ENCODE results near the gene SIX2.

The SIX2 gene

GRCh38 chr2:44964752-44965236 is 44.5 kb downstream of the SIX2 start:
- no peak for DNase-seq

DNA sequence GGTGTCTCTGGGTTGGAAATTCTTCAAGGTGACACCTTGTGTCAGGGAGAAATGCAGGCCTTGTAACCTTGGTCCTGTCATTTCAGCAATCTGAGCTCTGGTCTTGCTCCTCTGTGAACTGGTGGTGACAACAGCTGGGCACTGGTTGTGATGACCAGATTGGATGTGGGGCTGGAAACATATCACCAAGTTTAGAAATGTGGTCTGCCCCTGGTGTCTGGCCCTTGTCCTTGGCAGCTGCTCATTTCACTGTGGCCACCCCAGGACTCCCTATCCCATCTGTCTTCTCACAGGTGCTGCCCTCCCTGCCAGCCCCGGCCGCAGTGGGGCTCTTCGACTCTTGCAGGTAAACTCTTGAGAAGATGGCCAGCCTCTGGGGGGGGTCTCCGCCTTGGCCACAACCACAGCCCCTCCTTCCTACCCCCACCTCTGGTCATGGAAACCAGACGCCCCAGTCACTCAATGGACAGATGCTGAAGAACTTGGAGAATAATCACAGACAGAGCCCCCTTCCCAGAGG is 47.0 kb downstream of the SIX2 start:
- no peak for DNase-seq

DNA sequence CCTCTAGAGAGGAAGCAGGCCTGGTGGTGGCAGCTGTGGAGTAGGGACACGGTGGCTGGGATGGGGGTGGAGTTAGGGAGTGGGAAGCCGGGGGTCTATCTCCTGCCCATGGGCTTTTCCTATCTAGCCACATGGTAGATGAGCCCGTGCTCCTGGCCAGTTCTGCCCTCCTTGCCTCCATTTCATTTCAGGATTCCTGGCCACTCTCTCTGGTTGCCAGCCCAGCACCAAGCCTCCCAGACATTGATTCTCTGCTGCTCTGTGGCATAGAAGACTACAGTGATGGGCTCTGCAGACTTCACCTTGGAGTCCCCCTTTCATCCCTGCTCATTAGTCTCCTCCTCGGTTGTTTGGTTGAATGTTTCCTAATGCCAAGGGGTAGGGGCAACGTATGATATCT is 48.4 kb downstream of the SIX2 start:
- DNase-seq, result no peak

DNA sequence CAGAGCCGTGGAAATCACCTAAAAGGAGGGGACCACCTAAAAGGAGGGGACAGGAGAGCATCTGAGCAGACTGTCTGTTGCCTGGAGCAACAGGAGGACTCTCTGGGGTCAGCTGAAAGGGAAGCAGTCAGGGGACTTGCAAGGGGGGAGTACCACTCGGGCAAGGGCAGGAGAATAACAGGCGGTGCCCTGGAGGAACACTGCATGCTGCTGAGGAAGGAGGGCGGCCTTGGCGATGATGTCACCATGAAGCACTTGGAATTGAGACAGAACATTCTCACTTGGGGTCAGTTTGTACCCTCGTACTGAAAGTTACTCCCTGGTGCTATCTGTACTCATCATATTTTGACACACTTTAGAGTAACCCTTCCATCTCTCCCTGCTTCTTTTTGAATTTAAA is 49.4 kb downstream of the SIX2 start:
- DNase-seq, result no peak

- DNase-seq, result no peak
Measured at GRCh38 chr2:44957656-44958327, 51.5 kb downstream of the SIX2 start.

DNA sequence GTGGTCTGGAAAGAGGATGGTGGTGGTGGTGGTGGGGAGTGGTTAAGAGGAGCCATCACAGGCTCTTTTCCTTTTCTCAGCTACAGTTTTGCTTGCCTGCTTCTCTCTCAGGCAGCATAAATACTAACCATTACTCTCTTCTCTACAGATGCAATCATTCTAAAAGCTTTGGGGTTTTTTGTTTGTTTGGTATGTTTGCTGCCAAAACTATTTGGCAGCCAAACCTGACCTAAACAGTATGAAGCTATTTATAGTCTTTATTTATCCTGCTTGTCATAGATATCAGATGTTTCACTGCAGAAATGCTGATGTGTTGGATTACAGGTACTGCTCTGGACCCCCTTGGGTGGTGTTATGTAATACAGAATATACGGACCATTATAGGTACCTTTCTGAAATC is 52.4 kb downstream of the SIX2 start:
- no peak for DNase-seq

DNA sequence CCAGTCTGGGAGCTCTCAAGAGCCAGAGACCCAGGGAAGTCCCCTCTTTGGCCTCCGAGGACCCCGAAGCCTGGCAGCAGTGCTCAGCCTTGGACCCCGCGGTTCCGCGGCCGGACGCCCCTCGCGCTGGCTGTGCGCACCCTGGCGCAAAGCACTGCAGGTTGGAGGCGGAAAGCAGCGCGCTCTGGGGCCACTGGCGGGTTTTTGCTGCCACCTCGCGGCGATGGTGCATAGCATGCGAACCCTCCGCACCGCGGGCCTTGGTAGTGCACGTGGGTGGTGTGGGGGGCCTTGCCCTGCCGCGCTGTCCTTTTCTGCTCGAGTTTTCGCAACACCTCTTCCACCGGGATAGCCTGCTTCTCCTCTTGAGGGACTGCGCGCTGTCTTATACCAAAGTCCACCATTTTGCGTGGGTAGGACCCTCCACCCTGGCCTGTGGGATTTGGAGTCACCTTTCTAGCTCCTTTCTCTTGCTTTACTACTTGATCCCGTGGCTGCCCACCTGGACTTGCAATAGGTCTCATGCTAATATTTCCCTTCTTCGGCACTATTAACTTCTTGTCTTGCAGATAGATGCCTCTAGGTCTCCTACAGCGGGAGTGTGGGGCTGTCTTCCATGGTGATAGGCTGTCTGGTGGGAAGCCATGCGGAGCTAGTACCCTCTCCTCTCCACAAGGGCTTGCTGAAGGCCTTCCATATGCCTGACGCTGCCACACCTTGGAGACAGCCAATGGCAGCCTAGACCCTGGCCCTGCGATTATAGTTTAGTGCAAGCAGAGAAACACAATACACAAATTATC is 53.5 kb downstream of the SIX2 start:
- peak; percentile 72 for DNase-seq

Data from NCI-H2107 (cell line).